Mononuclear cell (primary cell): ENCODE results near the gene OBSCN. TPM values are rescaled to one million over a fixed set of nuclear protein-coding genes. Genes with fewer than 3 reads are reported as not detected.

Experiments used
- H3K27me3 ChIP-seq: 2 replicates; pipeline ENCODE4 v1.6.0; 2011; ENCODE audit warnings: low read length, control low read depth; ENCODE audit not compliant: insufficient read depth
- H3K4me1 ChIP-seq: 2 replicates; pipeline ENCODE4 v1.5.1; 2011; ENCODE audit warnings: mild to moderate bottlenecking, low read length, control low read depth; ENCODE audit not compliant: insufficient read depth
- H3K4me3 ChIP-seq: 2 replicates; pipeline ENCODE4 v1.5.1; 2011; ENCODE audit warnings: mild to moderate bottlenecking, low read length, moderate library complexity
- H3K9me3 ChIP-seq: 2 replicates; pipeline ENCODE4 v1.5.1; 2011; ENCODE audit warnings: low read depth, mild to moderate bottlenecking, control low read depth, low read length
- total RNA-seq: library from RNA; depleted of rRNA; stranded (reverse); fragments of >200 nt; gene quantifications from one replicate; pipeline ENCODE4 v1.2.3, GENCODE V29; 2012

The OBSCN gene
- total RNA-seq, 1 donor: 26.3 TPM

- Histone ChIP-seq H3K4me1 (no peaks in the 10 kb centered on the region), H3K4me3 (no peak overlapping the region), H3K9me3 (no peaks in the 10 kb centered on the region), H3K27me3 (no peaks in the 10 kb centered on the region)
These were observed 157.6 kb downstream of the OBSCN start for GRCh38 chr1:228365271-228366061.

DNA sequence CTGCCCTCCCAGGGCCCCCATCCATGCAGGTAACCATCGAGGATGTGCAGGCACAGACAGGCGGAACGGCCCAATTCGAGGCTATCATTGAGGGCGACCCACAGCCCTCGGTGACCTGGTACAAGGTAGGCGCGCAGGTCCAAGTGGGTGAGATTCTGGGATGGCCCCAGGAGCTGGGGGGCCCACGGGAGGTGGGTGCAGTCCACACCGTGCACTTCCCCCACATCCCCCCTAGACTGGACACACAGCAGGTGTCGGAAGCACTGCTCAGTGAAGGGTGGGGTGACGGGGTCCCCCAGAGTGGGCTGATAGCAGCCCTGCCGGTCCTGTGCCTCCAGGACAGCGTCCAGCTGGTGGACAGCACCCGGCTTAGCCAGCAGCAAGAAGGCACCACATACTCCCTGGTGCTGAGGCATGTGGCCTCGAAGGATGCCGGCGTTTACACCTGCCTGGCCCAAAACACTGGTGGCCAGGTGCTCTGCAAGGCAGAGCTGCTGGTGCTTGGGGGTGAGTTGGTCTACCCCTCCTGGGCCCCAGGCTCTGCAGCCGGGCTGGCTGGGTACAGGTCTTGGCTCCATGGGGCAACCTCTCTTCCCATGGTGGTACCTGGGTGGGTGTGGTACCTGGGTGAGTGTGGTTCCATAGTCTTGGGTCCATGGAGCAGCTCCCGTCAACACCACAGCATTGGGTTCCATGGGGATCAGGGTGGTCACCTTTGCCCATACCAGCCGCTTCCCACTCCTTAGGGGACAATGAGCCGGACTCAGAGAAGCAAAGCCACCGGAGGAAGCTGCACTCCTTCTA, 158.4 kb downstream of the OBSCN start:
- Histone ChIP-seq H3K27me3 (no peaks in the 10 kb centered on the region), H3K4me1 (no peaks in the 10 kb centered on the region), H3K9me3 (no peaks in the 10 kb centered on the region)

GRCh38 chr1:228366866-228367741, 159.3 kb downstream of the OBSCN start:
- H3K9me3 ChIP-seq: no peaks in the 10 kb centered on the region
- no peaks in the 10 kb centered on the region for H3K27me3 ChIP-seq
- no peak overlapping the region for H3K4me3 ChIP-seq
- no peaks in the 10 kb centered on the region for H3K4me1 ChIP-seq

More for the DNA sequence above, 158.4 kb downstream of the OBSCN start:
- H3K4me3 ChIP-seq: no peak overlapping the region

DNA sequence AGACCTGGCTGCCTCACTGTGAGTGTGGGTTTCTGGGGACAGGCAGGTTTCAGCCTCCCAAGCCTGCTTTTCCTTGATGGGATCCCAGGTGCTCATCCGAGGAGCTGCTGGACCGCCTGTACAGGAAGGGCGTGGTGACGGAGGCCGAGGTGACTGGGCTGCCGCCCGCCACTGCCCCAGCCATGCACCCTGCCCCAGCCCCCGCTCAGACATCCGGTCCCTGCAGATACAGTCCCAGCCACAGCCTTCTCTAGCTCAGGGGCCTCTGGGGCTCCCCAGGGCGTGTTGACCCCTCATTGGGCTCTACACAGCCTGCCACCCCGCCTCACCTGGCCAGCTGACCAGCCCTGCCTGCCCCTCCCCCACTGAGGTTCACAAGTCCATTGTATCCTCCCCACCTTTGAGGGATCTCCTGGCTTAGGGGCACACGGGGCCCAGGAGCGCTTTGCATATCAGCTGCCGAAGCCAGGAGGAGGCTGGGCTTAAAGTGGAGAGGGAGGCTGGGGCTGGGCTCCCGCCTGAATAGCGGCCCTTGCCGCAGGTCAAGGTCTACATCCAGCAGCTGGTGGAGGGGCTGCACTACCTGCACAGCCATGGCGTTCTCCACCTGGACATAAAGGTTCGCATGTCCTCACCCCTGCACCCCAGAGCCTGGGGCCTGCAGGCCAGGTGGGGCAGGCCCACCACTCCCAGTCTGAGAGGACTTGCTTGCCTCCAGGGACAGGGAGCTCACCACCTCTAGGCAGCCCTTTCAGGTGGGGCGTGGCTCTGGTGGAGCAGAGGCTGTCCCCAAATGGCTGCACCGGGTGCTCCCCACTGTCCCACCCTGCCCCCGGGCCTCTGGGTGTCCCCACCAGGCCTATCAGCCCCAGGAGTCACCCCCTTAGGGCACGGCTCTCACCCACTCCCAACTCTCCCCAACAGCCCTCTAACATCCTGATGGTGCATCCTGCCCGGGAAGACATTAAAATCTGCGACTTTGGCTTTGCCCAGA, 160.3 kb downstream of the OBSCN start:
- no peaks in the 10 kb centered on the region for H3K9me3 ChIP-seq
- no peaks in the 10 kb centered on the region for H3K27me3 ChIP-seq
- H3K4me3 ChIP-seq: no peak overlapping the region
- H3K4me1 ChIP-seq: no peaks in the 10 kb centered on the region

- Histone ChIP-seq H3K27me3 (no peaks in the 10 kb centered on the region), H3K9me3 (no peaks in the 10 kb centered on the region), H3K4me3 (no peak overlapping the region), H3K4me1 (no peaks in the 10 kb centered on the region)
These were observed 161.2 kb downstream of the OBSCN start for GRCh38 chr1:228368801-228369607.

GRCh38 chr1:228369608-228370438, 162.0 kb downstream of the OBSCN start:
- H3K4me1 ChIP-seq: no peaks in the 10 kb centered on the region
- no peaks in the 10 kb centered on the region for H3K9me3 ChIP-seq
- no peak overlapping the region for H3K4me3 ChIP-seq
- no peaks in the 10 kb centered on the region for H3K27me3 ChIP-seq

DNA sequence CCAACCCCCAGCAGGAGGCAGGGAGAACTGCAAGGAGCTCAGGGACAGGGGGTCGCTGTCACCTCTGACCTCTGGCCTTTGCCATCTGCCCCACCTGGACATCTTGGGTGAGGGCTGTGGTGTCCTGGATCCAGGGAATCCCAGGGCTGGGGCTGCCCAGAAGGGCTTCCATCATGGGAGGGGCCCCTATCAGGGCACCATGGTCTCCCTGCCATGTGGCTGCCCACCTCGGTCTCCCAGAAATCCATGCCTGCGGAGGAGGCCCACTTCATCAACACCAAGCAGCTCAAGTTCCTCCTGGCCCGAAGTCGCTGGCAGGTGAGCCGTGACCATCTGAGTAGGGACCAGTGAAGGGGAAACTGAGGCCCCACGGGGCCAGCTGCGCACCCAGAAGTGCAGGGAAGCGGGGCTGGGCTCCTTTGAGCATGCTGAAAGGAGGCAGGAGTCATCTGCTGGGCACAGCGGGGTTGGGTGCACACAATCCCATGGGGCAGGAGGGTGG, 162.6 kb downstream of the OBSCN start:
- Histone ChIP-seq H3K4me1 (no peaks in the 10 kb centered on the region), H3K4me3 (no peak overlapping the region), H3K27me3 (no peaks in the 10 kb centered on the region), H3K9me3 (no peaks in the 10 kb centered on the region)

- Histone ChIP-seq H3K4me1 (no peaks in the 10 kb centered on the region), H3K4me3 (no peak overlapping the region), H3K9me3 (no peaks in the 10 kb centered on the region), H3K27me3 (no peaks in the 10 kb centered on the region)
These were observed 163.3 kb downstream of the OBSCN start for GRCh38 chr1:228370941-228371740.

DNA sequence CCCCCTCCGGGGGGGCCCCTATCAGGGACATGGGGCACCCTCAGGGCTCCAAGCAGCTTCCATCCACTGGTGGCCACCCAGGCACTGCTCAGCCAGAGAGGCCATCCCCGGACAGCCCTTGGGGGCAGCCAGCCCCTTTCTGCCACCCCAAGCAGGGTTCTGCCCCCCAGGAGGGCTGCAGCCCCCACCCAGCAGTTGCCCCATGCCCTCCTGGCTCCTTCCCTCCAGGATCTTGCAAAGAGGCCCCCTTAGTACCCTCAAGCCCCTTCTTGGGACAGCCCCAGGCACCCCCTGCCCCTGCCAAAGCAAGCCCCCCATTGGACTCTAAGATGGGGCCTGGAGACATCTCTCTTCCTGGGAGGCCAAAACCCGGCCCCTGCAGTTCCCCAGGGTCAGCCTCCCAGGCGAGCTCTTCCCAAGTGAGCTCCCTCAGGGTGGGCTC, 163.9 kb downstream of the OBSCN start:
- Histone ChIP-seq H3K4me3 (no peak overlapping the region), H3K9me3 (no peaks in the 10 kb centered on the region), H3K27me3 (no peaks in the 10 kb centered on the region), H3K4me1 (no peaks in the 10 kb centered on the region)

DNA sequence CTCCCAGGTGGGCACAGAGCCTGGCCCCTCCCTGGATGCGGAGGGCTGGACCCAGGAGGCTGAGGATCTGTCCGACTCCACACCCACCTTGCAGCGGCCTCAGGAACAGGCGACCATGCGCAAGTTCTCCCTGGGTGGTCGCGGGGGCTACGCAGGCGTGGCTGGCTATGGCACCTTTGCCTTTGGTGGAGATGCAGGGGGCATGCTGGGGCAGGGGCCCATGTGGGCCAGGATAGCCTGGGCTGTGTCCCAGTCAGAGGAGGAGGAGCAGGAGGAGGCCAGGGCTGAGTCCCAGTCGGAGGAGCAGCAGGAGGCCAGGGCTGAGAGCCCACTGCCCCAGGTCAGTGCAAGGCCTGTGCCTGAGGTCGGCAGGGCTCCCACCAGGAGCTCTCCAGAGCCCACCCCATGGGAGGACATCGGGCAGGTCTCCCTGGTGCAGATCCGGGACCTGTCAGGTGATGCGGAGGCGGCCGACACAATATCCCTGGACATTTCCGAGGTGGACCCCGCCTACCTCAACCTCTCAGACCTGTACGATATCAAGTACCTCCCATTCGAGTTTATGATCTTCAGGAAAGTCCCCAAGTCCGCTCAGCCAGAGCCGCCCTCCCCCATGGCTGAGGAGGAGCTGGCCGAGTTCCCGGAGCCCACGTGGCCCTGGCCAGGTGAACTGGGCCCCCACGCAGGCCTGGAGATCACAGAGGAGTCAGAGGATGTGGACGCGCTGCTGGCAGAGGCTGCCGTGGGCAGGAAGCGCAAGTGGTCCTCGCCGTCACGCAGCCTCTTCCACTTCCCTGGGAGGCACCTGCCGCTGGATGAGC, 164.5 kb downstream of the OBSCN start:
- H3K27me3 ChIP-seq: no peaks in the 10 kb centered on the region
- H3K9me3 ChIP-seq: no peaks in the 10 kb centered on the region
- no peak overlapping the region for H3K4me3 ChIP-seq
- H3K4me1 ChIP-seq: no peaks in the 10 kb centered on the region

DNA sequence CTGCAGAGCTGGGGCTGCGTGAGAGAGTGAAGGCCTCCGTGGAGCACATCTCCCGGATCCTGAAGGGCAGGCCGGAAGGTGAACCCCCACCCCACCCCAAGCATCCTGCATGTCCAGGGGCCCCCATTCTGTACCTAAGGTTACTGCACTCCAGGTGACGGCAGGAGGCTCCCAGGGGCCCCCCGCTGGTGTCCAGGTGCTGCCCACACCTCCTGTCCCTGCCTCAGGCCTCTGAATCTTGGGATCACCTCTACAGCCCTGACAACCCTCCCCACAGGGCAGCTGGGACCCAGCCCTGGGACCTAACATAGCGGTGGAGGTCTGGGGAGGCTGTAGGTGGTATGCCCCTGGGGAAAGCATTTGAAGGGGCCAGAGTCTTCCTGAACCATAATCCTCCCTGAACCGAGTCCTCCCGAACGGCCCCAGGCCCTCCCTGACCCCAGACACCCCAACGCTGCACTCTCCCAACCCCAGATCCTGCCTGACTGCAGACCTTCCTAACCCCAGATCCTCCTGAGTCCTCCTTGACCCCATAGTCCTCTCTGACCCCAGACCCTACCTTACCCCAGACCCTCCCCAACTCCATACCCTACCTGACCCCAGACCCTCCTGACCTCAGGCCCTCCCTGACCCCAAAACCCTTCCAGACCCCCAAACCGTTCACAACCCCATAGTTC, 165.3 kb downstream of the OBSCN start:
- Histone ChIP-seq H3K9me3 (no peaks in the 10 kb centered on the region), H3K4me3 (no peak overlapping the region), H3K27me3 (no peaks in the 10 kb centered on the region), H3K4me1 (no peaks in the 10 kb centered on the region)
